ENCODE results near the gene ZNF213.

Gene ZNF213, protein sequence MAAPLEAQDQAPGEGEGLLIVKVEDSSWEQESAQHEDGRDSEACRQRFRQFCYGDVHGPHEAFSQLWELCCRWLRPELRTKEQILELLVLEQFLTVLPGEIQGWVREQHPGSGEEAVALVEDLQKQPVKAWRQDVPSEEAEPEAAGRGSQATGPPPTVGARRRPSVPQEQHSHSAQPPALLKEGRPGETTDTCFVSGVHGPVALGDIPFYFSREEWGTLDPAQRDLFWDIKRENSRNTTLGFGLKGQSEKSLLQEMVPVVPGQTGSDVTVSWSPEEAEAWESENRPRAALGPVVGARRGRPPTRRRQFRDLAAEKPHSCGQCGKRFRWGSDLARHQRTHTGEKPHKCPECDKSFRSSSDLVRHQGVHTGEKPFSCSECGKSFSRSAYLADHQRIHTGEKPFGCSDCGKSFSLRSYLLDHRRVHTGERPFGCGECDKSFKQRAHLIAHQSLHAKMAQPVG

DNA sequence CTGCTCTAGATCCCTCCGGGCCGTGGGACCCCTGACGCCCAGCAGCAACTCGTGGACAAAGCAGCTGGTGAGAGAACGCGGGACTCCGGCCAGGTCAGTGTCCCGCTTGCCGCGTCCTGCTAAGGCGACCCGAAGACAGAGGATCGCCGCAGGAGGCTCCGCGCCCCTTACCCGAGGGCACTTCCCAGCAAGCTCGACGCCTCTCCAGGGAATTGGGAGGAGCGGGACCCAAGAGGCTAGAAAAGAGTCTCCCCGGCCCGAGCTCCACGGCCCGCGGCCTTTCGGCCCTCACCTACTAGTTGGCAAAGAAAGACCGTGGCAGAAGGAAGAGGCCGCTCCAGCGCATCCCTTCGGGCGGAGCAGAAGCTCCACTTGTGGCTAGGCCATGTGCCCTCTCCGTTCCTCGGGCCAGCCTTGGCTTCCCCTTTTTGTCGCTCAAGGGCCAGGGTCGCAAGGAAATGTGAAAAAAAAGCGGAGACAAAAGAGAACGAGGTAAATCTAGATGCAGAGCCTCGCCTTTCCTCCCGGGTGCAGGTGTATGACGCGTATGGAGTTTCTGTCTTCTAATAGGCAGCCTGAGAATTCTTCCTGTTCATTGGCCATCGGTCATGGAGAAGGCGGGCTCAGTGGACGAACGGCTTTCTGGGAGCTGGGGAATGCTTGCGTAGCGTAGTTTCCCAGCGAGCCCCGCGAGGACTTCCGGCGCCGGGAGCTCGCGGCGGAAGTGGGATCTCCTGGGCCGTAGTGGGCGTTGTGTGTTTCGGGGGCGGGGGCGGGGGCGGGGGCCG is at the start of gene ZNF213:
Gene ZNF213 (plus strand): TSS at position 692 of the 788 bp plus-strand sequence. CDS start 2,252 bp downstream, outside the sequence.
- DNase-seq (ENCODE audit: low read depth in 3 of 3), result peak; percentile 69 to 88 (median 86)

DNA sequence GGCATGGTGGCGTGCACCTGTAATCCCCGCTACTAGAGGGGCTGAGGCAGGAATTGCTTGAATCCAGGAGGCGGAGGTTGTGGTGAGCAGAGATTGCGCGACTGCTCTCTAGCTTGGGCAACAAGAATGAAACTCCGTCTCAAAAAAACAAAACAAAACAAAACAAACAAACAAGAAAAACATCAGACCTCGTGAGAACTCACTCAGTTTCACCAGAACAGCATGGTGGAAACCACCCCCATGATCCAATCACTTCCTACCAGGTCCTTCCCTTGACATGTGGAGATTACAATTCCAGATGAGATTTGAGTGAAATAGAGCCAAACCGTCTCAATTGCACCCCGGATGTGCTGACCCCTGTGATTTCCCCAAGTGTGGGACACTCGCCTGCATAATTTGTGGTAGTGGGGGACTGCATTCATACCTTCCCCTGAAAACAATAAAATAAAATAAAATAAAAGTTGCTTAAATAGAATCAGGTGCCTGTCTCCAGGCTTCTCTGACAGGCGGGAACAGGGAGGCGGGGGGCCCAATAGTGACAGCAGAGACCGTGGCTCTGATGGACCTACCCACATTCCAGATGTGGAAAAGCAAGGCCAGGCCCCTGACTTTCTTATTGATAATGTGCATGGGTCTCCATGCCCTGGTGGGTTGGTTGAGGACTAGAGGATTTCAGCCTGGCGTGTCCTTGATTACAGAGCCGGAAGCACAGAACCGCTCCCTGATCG is 48.8 kb upstream of the ZNF213 start:
- DNase-seq (ENCODE audit: low read depth in 3 of 3), result no peak

DNA sequence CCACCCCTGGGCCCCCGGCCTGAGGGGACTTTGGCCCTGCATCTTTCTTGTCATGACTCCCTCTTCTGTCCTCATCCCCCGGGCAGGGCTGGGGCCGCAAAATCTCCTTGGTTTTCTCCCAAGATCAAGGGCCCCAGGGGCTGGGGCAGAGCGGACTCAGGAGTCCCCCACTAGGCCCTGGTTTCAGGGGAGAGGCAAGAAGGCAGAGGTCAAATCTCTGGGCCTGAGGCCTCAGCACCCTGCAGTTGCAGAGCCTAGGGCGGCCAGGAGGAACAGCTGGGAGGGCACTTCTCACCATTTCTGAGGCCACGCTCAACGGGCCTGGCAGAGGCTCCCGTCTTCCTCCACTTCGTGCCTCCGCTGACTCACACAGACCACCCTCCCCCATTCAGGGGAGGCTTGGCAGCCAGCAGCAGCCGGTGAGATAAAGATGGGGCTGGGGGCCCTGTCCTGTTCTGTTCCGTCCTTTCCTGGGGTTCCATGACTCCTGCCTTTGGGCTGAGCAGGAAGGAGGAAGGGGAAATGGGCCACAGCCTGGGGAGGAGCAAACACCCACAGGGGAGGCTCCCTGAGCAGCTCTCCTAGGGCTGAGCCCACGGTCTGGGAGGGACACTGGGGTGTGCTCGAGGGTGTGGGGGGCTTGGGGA is 48.1 kb upstream of the ZNF213 start:
- no peak for DNase-seq (ENCODE audit: low read depth in 3 of 3)

DNA sequence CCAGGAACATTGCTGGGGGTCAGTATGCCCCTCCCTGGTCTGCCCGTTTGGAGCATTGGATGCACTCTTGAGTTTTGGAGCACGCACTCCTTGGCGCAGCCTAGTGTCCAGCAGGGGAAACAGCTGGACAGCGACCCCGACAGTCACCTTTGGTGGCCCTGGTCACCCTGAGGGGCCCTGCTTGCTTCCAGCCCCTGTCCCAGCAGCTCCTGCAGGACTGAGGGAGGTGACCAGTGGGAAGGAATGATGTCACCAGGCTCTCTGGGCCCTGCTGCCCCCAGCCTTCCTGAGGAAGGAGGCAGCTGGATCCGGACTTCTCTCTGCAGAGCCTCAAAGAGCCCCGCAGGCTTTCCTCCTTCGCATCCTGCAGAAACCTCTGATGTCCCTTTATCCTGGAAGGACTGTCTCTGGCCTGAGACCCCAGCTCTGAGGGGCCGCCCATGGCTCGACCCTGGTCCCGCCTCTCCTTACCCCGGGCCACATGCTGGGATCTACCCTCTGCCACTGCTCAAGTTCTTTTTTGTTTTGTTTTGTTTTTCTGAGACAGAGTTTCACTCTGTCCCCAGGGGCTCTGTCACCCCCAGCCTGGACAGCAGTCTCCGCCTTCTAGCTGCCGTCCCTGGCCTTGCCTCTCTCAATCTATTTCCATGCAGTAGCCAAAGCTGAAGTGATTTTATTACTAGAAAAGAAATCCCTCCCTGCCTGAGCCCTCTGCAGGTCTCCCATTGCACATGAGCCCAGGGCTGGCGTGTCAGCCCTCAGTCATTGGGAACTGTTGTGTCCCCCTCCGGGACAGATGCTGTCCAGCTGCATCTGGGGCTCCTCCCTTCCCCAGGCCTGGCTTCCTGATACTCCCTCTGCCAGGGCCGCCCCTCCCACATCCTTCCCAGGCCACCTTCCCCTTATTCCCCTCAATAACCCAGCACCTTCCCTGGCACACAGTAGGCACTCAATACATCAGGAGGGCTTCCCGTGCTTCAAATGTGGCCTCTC is 47.3 kb upstream of the ZNF213 start:
- no peak for DNase-seq (ENCODE audit: low read depth in 3 of 3)

DNA sequence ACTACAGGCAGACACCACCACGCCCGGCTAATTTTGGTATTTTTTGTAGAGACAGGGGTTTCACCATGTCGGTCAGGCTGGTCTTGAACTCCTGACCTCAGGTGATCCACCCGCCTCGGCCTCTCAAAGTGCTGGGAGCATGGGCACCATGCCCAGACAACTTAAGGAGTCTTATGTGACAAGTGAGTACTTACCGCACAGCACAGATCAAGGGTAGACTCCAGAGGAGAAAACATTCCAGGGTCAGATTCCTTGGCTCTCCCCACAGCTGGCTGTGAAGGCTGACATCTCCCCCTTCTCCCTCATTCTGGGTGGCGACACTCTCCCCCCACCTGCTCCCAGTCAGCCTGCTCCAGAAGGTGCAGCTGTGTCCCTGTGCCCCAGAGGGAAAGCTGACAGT is 46.4 kb upstream of the ZNF213 start:
- DNase-seq (ENCODE audit: low read depth in 3 of 3), result no peak

DNA sequence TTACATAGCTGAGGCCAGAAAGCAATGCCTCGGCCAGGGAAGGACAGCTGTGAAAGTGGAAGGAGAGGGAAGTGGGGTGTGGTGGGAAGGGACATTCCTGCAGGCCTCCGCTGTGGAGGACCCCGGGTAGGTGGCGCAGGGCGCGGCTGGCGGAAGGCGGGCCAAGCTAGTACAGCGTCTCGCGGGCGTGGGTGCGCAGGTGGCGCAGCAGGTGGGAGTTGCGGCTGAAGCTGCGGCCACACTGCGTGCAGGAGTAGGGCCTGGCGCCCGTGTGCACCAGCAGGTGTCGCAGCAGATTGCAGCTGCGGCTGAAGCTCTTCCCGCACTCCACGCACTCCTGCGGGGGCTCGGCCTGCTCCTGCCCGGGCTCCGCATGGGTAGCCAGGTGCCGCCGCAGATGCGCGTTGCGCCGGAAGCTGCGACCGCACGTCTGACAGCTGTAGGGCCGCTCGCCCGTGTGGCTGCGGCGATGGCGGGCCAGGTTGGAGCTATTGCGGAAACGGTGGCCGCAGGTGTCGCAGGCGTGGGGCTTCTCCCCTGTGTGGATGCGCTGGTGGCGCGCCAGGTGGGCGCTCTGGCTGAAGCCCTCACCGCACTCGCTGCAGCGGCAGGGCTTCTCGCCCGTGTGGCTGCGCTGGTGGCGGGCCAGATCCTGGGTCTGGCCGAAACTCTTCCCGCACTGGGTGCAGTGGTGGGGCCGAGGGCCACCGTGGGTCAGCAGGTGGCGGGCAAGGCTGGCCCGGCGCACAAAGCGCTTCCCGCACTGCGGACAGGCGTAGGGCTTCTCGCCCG is 45.7 kb upstream of the ZNF213 start:
- no peak for DNase-seq (ENCODE audit: low read depth in 3 of 3)

DNA sequence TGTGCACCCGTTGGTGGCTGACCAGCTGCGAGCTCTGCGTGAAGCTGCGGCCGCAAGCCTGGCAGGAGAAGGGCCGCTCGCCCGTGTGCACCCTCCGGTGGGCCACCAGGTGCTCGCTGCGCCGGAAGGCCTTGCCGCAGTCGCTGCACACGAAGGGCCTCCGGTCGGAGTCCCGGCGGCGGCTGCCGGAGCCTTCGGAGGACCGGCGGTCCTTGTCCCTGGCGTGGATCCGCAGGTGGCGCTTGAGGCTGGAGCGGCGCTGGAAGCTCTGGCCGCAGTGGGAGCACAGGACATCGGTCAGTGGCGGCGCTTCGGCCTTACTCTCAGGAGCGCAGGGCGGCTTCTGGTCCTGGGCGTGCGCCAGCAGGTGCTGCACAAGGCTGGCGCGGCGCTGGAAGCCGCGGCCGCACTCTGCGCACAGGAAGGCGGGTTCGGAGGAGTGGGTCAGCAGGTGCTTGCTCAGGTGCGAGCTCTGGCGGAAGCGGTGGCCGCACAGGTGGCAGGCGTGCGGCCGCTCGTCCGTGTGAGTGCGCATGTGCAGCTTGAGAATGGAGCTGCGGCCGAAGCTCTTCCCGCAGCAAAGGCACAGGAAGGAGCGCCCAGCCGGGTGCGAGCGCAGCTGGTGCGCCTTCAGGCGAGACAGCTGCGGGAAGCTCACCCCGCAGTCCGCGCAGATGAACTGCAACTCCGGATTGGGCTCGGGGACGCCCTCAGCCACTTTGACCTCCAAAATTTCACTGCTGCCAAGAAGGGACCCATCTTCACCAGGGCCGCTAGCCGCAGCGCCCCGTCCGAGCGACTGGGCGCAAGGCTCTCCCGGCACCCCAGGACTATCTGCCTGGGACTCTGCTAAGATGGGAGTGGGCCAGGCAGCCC is 44.9 kb upstream of the ZNF213 start:
- no peak for DNase-seq (ENCODE audit: low read depth in 3 of 3)

DNA sequence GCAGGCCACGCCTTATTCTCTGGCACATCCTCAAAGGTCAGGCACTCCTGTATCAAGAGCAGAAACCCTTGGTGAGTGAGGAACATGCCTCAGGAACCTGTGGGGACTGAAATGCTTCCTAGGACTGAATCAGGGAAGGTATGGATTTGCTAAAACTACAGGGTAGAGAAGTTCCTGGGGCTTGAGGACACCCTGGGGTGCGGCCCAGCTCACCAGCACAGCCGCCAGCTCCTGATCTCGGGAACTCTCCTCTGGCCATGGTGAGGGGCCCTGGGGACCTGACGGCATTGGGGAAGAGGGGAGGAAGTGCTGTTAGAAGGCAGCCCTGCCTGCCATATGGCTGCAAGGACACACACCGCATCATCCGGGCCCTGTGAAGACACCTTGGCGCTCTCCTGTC is 43.3 kb upstream of the ZNF213 start:
- no peak for DNase-seq (ENCODE audit: low read depth in 3 of 3)

DNA sequence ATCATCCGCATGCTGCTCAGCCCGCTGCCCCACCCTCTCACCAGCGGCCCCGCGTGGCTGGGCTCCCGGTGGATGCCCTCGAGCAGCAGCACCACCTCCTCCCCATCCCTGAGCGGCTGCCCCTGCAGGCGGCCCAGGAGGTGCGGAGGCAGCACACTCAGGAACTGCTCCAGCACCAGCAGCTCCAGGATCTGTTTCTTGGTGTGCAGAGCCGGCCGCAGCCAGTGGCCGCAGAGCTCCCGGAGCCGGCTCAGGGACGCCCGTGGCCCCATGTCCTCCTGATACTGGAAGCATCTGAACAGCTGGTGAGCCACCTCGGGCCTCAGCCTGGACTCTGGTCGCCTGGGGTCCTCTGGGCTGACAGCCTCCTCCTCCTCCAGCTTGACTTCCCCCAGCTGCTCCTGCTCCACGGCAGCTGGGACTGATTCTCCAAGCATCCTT is 42.3 kb upstream of the ZNF213 start:
- DNase-seq (ENCODE audit: low read depth in 3 of 3), result no peak

DNA sequence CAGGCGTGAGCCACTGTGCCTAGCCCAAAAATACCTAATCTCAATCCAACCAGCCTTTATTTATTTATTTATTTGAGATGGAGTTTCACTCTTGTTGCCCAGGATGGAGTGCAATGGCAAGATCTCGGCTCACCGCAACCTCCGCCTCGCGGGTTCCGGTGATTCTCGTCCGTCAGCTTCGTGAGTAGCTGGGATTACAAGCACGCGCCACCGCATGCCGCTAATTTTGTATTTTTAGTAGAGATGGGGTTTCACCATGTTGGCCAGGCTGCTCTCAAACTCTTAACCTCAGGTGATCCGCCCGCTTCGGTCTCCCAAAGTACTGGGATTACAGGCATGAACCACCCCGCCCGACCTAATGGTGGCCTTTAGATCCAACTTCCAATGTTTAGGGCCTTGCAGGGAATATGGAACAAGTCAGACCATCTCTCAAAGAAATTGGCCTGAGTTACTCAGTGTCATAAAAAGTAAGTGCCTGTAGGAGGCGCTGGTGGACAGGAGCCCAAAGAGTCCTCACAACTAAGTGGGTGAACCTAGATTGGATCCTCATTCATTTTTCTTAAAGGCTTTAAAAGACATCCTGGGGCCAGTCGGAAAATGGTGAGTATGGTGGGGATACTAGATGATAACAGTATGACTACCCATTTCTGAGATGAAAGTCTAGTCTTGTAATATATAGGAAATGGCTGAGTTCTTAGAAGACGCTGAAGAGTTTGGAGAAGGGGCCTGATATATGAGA is 40.4 kb upstream of the ZNF213 start:
- peak in 1 of 3 experiments; percentile 32 for DNase-seq (ENCODE audit: low read depth in 3 of 3)

DNA sequence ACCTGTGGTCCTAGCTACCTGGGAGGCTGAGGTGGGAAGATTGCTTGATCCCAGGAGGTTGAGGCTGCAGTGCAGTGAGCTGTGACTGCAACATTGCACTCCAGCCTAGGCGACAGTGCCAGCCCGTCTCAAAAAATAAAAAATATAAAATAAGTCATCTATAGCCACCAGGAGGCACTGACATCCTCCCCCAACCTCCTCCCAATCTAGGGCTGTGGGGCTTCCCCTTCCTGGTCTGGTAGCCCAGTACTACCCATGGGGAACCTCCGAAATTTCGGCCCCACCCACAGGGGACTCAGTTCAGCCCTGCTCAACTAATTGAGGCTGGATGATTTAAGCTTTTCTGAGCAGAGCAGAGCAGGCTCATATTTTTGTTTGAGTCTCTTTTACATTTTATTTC is 39.0 kb upstream of the ZNF213 start:
- DNase-seq (ENCODE audit: low read depth in 3 of 3), result peak in 1 of 3 experiments; percentile 35

DNA sequence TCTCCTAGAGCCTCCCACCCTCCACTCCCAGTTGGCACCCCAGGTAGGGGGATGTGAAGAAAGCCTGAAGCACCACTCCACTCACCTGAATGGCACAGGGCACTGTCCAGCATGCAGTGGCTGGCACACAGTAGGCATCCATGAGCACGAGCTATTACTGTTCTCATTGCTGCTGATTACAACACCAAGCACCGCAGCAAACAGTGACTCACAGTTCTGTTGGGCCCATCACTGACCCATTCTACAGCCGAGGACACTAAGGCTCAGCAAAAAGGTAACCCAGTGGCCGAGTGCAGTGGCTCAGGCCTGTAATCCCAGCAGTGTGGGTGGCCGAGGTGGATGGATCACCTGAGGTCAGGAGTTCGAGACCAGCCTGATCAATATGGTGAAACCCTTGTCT is 38.5 kb upstream of the ZNF213 start:
- no peak for DNase-seq (ENCODE audit: low read depth in 3 of 3)

DNA sequence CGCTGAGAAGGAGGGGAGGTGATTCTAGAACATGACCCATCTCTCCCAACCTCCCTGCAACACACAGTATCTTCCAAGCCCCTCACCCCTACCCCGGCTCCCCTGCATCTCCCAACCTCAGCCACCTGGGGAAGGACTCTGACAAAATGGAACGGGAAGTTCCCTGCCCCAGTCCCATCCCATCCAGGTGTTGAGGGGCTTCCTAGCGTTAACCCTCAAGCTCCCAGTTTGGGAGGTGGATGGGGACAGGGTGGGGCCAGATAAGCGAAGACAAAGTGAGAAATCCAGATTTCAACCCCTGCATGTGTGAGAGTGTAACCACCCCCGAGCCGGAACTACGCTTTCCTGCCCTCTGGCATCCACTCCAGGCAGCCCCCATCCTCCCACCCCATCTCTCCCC is 37.6 kb upstream of the ZNF213 start:
- DNase-seq (ENCODE audit: low read depth in 3 of 3), result no peak

DNA sequence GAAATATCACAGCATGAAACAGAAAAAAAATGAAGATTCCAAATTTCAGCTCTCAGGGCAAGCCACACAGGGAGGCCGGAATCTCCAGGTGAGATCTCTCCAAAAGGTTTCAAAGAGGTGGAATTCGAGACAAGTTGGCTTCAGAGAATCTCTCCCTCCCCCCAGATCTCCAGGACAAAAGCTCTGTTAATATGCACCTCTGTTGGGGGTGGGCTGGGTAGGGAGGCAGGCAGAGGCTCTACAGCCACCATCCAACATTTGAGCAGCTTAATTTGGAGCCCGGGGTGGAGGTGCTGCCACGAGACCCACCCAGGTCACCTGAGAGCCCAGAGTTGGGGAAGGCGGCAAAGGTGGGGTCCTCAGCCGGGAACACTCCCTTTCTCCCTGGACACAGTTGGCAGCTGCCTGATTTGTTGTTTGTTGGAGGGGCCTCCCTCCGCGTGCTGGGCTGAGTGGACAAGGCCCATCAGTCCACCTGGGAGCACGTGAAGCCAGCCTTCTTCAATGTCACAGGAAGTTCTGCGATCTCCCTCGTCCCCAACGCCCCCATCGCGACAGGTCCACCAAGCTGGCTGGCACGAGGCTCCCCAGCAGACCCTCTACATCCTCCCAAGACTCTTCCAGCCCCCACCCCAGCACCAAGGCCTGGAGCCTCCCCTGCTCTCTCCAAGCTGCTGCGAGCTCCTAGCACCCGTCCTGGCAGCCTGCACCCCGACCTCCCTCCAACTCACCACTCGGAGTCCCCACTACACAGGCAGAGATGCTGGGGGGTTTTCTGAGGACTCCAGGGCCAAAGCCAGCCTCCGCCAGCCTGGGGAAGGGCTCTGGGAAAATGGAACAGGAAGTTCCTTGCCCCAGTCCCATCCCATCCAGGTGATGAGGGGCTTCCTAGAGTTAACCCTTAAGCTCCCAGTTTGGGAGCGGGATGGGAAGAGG is 36.1 kb upstream of the ZNF213 start, which contains the start of gene ZSCAN10:
Gene ZSCAN10 (minus strand): TSS at position 836 of the 936 bp plus-strand sequence. CDS start 6,357 bp downstream, outside the sequence.
- no peak for DNase-seq (ENCODE audit: low read depth in 3 of 3)

DNA sequence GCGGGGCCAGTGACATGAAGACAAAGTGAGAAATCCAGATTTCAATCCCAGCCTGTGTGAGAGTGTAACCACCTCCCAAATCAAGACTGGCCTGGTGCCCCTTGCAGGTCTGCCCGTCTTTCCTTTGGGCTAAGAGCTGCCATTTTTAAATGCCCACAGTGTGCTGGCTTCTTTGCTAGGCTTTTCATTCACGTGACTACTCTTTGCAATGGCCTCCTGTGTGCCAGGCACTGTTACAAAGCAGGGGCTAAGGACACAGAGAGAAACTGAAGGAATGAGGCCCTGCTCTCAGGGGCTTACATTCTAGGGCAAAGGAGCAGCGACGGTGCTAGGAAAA is 35.5 kb upstream of the ZNF213 start:
- no peak for DNase-seq (ENCODE audit: low read depth in 3 of 3)

DNA sequence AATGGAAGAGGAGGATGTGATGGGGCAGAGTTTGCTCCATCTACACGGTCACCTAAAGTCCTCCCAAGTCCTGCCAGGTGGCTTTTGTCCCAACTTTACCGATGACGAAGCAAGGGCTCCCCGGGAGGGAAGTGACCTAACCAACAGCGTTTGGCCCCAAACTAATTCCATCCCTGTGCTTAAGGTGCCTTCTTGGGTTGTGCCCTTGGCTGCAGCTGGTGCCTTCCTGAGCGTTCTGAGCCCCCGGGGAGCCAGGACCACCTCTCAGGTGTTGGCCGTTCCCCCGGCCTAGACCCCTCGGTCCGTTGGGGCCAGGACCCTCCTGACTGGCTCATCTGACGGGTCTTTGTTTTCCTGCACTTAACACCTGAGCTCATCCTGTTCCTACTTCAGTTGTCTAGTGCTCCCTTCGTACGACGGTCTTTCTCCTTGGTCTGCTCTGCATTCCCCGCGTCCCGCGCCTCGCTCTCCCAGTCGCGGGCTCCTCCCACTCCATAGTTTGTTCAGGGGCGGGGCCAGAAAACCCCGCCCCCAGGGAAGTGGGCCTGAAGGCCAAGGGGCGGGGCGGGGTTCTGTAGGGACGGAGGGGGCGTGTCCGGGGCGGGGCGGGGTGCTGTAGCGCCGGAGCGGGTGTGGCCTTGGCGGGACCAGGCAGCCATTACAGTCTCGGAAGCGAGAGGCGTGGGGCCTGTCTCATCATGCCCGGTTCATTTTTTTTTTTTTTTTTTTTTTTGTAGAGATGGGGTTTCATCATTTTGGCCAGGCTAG is 34.9 kb upstream of the ZNF213 start:
- peak; percentile 88 to 93 (median 91) for DNase-seq (ENCODE audit: low read depth in 3 of 3)
